HG03025 (cell line): Measurements from ENCODE around the gene EHMT1.

Experiments used
- ATAC-seq: cut with Tn5 transposase; IDR thresholded peaks from one replicate; pipeline ENCODE4 v1.9.1; 2021; ENCODE audit warnings: mild to moderate bottlenecking, moderate library complexity; ENCODE audit not compliant: unreplicated experiment, low FRiP score

The EHMT1 gene

DNA sequence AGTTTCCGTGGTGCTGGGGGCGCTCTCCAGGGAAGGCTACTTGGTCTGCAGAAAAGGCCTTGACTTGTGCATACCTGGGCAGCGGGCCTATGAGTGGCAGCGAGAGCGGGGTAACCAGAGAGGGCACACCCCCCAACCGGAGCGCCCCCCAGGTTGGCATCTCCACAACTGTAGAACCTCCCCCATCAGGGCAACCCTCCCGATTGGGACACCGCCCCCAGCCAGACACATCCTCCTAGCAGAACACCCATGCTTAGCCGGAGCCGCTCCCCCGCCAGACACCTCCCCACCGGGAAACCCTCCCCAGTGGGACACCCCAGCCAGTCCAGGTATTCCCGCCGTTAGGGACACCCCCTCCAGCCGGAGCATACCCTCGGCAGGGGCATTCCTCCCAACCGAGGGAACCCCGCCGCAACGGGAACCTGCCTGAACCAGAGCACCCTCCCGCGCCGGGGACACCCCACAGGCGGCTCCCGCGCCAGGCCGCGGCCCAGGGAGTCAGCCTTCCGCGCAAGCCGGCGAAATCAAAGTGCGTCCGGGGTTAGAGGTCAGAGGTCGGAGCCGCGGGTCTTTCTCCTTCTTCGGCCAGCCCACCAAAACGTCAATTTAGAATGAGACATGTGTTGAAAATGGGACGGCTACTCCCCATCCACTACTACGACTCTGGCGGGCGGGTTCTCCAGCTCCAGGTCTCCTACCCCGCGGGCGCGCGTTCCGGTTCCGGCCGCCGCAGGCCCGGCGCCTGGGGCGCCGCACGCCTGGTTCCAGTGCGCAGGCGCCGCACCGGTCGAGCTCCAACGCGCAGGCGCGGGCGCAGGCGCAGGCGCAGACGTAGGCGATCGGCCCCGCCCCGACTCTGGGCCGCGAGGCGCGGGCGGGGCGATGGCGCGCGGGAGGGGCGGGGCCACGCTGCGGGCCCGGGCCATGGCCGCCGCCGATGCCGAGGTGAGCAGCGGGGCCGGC lies at the start of gene EHMT1:
Gene EHMT1, plus strand, starts transcription at position 901 of the 963 bp plus-strand sequence. Its CDS starts 24 bp downstream, at position 925.
- peak; percentile 70 for ATAC-seq

DNA sequence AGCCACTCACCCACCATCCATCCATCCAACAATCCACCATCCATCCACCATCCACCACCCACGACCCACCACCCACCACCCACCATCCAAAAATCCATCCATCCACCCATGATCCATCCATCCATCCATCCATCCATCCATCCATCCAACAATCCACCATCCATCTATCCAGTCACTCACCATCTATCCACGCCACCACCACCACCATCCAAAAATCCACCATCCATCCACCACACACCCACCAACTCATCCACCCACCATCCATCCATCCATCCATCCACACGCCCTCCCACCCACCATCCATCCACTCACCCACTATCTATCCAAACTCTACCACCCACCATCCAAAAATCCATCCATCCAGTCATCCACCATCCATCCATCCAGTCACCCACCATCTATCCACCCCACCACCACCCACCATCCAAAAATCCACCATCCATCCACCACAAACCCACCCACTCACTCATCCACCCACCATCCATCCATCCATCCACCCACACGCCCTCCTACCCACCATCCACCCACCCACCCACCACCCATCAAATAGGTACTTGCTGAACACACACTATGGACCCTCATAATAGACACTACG lies 49.1 kb upstream of the EHMT1 start:
- ATAC-seq = no peak

DNA sequence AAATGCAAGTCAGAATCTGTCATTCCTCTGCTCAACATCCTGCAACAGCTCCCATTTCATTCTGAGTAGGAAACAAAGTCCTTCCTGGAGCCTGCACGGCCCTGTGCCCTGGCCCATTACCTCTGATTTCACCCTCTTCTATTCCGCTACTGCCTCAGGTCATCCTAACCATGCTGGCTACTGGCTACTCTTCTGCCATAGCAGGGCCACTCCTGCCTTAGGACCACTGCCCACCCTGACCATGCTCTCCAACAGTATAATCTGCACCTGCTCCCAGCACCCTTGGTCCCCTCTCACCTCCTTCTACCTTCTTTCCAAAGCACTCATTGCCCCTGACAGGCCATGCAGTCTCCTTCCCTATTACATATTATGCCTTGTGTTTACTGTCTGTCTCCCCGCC lies 48.2 kb upstream of the EHMT1 start:
- no peak for ATAC-seq

DNA sequence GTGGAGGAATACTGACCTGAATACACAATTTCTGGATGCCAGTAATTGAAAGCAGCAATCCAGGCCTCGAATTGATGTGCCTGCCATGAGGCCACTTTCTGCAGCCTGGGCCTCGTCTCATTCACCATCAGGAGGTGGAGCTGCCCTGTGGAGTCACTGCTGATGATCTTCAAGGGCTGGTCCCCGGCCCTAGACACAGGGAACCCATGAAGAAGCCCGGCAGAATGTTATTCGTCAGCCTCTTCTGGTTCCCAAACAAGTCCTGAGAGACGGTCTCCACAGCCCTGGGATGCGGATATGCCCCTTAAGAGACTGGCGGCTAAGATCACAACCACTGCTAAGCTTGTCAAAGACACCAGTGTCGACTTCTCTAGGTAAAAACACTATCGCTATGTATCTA lies 44.6 kb upstream of the EHMT1 start:
- ATAC-seq = no peak

DNA sequence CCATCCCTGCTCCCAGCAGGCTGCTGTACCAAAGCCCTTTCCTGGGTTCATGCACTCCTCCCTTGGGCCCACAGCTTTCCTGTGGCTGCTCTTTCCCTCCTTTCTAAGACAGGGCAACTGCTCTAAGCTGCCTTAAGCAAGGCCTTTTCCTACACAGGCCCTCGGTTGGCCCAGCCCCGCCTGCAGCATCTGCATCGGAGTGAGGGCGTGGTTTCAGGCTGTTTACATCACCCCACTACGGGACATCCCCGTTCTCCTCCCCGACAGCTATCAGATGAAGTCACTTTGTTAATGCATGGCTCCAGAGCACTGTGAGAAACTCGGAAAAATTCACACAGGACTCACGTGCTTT lies 43.5 kb upstream of the EHMT1 start:
- ATAC-seq = no peak

DNA sequence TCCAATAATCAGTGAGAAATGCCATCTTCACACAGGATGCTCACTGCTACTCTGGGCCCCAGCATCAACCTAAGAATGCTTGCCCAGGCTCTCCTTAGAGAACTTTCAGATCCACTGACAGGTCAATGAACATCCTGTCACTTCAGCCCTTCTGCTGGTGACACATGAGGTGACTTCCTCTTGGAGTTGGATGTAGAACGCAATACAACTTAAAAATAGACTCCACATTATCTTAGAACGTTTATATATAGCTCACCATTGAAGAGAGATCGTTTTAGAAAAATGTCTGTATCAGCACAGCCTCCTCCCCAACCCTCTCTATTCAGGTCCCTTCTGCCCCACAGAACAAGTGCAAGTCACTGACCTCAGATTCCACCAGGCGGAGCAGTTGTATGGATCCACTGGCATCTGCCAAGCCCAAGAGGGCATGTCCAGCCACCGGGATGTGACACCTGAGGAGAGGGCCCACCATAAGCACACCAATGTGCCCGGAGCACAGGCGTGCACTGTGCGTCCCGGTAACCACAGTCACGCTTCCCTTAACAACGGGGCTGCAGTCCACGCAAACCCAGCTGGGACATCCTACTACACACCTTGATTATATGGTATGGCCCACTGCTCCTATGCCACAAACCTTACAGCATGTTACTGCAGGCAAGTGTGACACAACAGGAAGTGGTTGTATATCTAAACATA lies 42.9 kb upstream of the EHMT1 start:
- no peak for ATAC-seq

DNA sequence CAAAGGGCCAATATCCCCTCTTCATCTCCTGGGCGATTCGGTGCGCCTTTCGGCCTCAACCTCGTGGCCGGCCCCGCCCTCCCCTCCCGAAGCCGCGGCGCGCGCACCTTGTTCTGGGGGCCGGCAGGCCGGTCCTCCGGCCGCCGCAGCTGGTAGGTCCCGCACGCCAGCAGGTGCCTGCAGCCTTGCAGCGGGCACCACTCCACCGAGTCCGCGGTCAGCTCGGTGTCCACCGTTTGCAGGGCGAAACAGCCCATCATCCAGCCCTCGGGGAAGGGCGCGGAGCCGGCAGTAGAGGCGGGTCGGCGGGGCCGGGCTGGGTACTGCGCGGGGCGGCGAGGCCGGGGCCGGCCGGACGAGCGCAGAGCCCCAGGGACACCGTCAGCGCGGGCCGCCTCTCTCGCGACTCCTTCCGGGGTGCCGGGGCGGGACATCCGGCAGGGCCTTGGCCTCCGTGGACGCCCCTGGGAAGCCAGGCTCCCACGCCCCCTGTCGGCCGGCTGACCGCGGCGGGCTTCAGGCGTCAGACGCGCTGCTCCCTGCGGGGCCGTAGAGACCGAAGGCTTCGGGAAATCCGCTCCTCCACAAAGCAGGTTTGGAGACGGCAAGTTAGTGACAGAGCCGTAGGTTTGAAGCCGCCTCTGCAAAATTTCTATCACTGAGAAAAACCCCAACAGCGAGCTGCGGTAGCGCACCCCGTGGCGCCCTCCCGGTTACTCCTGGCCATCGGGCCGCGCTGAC lies 40.1 kb upstream of the EHMT1 start, which contains the start of gene DPH7:
Gene DPH7, minus strand, starts transcription at position 408 of the 741 bp plus-strand sequence. Its CDS starts 148 bp downstream, at position 260.
- ATAC-seq = peak; percentile 62

DNA sequence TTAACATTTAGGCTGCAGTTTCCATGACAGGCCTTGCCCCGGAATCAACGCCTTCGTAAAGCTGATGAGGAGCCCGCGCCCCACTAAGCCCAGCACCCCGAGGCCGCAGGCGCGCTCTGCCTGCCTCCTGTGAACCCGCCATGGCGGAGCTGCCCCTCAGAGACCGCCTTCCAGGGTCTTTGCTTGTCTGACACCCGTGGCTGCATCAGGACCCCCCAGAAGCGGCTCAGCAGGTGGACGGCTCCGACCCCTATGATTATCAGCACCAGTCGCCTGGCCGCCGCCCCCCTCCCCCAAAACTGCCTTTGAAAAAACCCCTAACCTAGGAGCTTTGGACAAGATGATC lies 39.6 kb upstream of the EHMT1 start:
- ATAC-seq = no peak

DNA sequence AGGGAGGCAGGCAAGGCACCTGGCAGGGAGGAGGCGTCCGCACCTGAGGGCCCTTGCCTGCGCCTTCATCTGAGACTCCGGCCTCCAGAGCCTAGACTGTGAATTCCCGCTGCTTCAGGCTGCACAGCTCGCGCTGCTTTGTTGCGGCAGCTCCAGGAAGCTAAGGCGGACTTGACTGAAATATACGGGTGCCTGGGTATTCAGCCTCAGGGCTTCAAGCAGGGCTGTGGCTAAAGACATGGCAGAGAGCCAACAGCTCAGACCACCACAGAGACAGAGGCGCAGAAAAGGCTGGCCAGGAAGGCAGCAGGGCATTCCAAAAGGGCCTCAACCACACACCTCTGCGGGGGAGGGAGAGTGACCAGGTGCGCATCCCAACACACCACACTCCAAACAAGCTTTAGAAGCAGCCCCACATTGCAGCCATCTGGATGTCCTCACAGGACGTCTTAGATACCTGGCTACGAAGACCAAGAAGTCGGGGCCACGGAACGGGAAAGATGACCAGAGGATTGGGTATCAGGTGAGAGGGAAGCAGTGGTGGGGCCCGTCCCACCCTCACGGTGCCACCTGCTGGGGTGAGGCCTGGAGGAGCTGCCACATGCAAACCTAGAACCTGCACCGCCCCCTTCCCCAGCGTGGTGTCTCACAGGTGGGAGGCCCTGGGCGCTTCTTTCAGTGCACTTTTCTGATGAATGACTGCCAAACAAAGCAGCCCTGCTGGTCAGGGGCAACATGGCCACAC lies 38.4 kb upstream of the EHMT1 start:
- no peak for ATAC-seq

DNA sequence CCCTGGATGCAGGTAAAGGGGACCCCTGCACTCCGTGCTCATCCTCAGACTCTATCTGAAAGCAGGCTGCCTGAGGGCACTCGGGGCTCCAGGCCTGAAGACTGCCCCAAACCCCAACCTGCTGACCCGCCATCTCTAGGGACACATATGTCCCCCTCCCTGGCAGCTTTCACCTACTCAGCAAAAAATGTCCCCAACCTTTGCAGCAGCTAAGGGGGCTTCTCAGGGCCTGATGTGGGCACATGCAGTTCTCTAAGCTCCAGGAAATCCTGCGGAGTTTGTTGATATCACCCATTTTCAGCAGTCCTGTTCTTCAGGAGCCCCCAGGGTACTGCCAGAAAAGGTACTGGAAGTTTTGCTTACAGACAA lies 37.9 kb upstream of the EHMT1 start:
- no peak for ATAC-seq

DNA sequence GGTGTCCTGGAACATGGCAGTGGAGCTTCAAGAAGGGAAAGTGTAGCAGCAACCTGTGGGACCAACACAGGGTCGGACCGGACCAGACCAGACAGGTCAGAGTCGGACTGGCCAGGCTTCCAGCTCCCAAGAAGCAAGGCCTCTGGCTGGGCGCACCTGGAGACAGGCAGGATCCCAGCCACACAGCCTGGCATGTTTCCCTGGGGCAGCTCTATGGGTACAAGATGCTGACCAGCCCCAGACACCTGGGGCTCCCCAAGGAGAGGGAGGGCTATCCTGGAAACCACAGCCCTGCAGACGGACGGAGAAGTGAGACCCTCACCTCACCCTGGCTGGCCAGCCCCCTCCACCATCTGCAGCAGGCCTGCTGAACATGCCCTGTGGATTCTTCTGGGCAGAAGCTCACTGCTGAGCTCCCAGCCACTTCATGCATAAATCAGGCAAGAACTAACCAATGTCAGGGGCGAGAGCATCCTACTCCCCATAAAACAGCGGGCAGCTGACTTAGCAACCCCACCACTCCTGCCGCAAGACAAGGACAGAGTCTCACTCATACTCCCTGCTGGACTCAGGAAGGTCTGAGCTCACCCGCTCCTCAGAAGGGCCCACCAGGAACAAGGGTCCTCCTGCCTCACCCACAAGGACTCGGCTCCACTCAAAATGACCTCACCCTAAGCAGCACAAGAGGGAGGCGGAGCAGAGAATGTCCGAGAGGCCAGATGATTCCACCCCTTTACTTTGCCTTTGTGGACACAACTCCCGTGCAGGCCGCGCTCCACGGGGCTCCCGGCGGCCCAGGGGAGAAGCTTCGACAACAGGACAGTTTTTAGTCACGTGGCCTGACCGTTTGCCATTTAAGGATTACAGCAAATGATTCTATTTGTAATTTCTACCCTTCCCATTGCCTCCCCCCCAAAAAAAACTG lies 37.2 kb upstream of the EHMT1 start:
- ATAC-seq = no peak

DNA sequence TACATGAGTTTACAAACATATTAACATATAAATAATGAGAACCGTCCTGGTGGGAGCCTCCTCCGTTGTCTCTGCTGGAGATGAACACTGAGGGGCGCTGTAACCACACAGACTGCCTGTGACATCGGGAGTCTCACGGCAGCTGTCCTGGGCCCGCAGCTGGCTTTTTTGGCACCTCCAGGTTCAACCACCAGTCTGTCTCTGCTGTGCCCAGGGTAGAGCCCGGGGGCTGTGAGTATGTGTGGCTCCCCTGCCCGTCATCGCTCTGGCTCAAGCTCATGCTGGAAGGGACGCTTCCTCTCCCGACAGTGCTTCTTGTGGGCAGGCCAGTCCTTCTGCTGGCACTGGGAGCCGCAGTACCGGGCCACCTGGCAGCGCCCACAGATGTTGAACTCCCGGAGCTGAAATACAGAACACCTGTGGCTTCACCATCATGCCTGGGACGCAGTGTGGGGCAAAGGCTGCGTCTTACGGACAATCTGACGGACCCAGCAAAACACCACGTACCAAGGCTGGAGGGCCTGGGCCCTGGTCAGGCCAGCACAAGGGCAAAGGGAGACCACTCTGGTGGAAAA lies 36.4 kb upstream of the EHMT1 start:
- ATAC-seq = no peak

DNA sequence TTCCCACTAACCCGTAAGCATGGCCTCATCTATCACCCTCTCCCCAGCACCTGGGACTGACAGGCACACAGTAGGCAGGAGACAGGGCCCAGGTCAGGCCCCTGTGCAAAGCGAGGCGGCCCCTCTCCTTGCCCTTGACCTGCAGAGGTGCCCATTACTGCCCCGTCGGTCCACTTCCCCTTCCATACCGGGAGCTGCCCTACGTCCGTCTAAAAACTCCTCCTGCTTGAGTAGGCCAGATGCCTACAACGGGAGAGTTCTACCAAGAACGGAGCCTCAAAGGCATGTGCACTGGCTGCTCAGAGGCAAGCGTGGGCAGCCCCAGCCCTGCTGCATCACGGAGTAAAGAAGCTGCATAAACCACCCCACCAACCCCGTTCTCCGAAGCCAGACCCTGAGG lies 35.5 kb upstream of the EHMT1 start:
- ATAC-seq = no peak

DNA sequence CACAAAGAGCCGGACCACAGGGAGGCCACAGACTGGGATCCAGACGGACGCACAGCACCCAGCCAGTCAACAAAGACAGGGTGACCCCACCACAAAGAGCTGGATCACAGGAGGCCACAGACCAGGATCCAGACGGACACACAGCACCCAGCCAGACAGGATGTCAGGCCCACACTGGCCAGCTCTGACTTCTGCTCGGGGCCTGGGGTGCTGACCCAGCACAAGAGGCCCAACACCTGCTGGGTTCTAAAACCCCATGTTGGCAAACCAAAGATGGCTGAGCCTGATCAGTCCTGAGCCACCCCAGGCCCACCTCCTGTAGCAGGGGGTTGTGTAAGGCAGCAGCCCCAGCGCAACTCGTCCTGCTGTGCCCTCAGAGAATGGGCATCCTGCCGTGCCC lies 34.8 kb upstream of the EHMT1 start:
- ATAC-seq = no peak

DNA sequence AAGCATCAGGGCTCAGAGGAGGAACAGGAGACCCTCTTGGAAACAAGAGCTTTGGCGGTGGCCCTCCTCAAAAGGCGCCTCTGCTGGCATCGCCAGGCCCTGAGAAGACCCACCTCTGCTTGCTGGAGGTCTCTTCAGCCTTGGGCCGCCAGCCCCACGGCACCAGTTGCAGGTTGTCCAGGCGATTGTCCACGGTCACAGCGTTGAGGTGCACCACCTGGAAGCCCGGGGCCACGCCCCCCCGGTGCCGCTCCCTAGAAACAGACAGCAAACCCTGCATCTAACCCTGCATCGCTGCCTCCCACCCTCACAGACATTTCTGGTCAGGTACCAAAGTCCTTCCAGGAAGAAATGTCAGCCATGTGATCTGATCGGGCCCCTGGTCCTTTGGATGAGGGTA lies 32.0 kb upstream of the EHMT1 start:
- no peak for ATAC-seq

DNA sequence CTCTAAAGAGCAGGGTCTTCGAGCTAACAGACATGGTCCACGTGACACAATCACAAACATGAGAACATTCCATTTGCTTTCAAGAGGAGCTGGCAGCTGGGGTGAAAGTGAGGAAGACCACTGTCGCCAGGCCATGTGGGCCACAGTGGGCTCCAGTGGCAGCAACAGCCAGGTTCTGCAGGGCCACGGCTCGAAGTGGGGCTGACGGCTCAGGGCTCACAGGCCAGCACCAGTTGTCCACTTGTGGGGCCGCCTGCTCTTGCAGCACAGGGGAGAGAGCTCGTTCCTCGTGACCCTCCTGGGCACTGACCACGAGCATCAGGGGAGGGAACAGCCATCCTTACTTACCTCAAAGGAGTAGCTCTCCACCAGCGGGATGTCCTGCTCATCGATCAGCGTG lies 30.5 kb upstream of the EHMT1 start:
- no peak for ATAC-seq

DNA sequence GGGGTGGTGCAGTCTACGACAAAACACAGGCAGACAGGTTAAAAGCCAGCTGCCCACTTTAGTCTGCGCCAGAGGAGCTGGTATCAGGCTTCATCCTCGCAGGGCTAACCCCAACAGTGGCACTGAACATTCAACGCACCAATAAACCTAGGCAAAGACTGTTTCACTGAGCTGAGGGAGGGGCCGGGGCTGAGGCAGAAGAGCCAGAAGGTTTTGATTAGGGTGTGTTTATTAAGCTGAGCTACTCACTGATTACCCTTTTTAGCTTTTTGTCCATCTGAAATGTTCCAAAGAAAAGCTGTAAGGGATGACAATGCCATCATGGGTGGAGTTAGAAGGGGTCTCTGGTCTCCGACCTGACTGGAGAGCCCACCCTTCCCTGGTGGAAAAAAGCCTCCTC lies 29.9 kb upstream of the EHMT1 start:
- ATAC-seq = no peak

DNA sequence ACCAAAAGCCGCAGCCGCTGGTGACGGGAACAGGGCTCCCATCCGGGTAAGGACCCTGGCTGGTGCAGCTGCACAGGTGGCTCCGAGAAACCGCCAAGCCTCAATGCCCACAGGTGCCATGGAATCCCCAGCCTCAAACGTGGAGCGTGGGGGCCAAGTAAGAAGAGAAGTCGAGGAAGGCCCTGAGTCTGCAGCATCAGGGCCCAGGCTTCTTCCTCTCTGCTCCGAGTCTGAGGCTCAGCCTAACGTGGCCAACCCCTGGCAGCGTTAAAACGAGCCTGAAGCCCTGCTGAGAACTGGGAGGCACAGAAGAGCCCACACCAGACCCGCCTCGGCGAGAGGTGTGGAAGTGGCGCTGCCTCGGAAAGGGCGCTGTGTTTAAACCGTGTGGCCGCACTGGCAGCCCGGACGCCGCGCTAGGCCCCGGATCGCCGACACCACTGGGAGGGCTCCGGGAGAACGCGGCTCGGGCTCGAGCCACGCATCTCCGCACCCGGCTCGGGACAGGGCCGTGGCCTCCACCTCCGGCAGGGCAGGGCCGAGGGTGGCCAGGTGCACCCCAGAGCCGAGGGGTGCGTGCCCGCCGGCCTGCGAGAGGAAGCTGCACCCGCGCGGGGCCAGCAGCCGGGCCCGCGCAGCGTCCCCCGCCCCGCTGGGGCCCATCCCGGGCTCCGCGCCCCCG lies 29.2 kb upstream of the EHMT1 start:
- ATAC-seq = peak; percentile 18
